HepG2 (cell line): ENCODE measurements around the gene FGA. TPM values are rescaled to one million over a fixed set of nuclear protein-coding genes. Genes with fewer than 3 reads are reported as not detected.
A peak's percentile ranks its signal among the peaks of the same experiment; 100 is the strongest.

Experiments
- HMGXB3 ChIP-seq: sonication (generic); formaldehyde crosslinking; IDR thresholded peaks from 2 replicates; pipeline ENCODE4 v1.4.0; 2020; ENCODE audit warnings: missing genetic modification reagents, borderline replicate concordance
- ISL2 ChIP-seq: sonication (generic); formaldehyde crosslinking; IDR thresholded peaks from 2 replicates; pipeline ENCODE4 v1.5.0; 2020; ENCODE audit warnings: missing genetic modification reagents
- POGZ ChIP-seq: sonication (generic); formaldehyde crosslinking; IDR thresholded peaks from 2 replicates; pipeline ENCODE4 v1.4.0; 2020; ENCODE audit warnings: mild to moderate bottlenecking, missing genetic modification reagents
- RELA ChIP-seq: sonication (generic); formaldehyde crosslinking; IDR thresholded peaks from 2 replicates; pipeline ENCODE4 v1.4.0; 2020; ENCODE audit warnings: missing genetic modification reagents
- U2AF1 ChIP-seq: fragments of 200-400 bp; formaldehyde crosslinking; optimal IDR thresholded peaks from 2 replicates; pipeline ENCODE3; 2017; ENCODE audit warnings: mild to moderate bottlenecking, low read depth, low read length
- YY1 ChIP-seq: IDR thresholded peaks from 2 replicates; pipeline ENCODE4 v1.6.1; 2011; ENCODE audit warnings: low read length, low read depth, moderate library complexity, mild to moderate bottlenecking; ENCODE audit not compliant: insufficient read depth, insufficient replicate concordance
- ZNF260 ChIP-seq: sonication (generic); formaldehyde crosslinking; IDR thresholded peaks from 2 replicates; pipeline ENCODE4 v1.4.0; 2020; ENCODE audit warnings: missing genetic modification reagents, low read depth, mild to moderate bottlenecking, borderline replicate concordance
- polyA plus RNA-seq, 8 experiments: library from polyadenylated mRNA; depleted of rRNA in 3 of 8; stranded (reverse) in 7 of 8; unstranded in 1 of 8; fragments of >200 nt; fragmentation: Illumina TruSeq in 4 of 8; extraction: Trizol in 4 of 8; gene quantifications; 2 replicates each; pipeline versions ENCODE4 v1.2.1 to v1.2.3, GENCODE V29; 2011 to 2016; ENCODE audit warnings: low read depth in 4 of 8, missing spikeins in 1 of 8, mixed read lengths in 1 of 8; ENCODE audit not compliant: insufficient read depth in 1 of 8
- total RNA-seq, 5 experiments: library from RNA; depleted of rRNA; stranded (reverse); fragments of >200 nt; fragmentation: Illumina TruSeq; extraction: Trizol; gene quantifications; 2 replicates each; pipeline ENCODE4 v1.2.3, GENCODE V29; 2016; ENCODE audit warnings: low read depth in 1 of 5
- TF ChIP-seq, protein P1 (sequence below): sonication (generic); formaldehyde crosslinking; IDR thresholded peaks from 2 replicates; pipeline ENCODE4 v1.5.0; 2020; ENCODE audit warnings: mild to moderate bottlenecking, missing genetic modification reagents, borderline replicate concordance
- TF ChIP-seq, protein P2 (sequence below), 2 experiments: sonication (generic) in 1 of 2; formaldehyde crosslinking in 1 of 2; IDR thresholded peaks; 2 replicates each; pipeline versions ENCODE4 v1.4.0 to v1.6.1; 2018 to 2020; ENCODE audit warnings: missing genetic modification reagents in 2 of 2, borderline replicate concordance in 1 of 2, low read depth in 1 of 2, mild to moderate bottlenecking in 1 of 2, missing biosample characterization in 1 of 2
- TF ChIP-seq, protein P3 (sequence below): sonication (generic); formaldehyde crosslinking; IDR thresholded peaks from 2 replicates; pipeline ENCODE4 v1.9.0; 2021; ENCODE audit warnings: missing genetic modification reagents, borderline replicate concordance
- TF ChIP-seq, protein P4 (sequence below): sonication (generic); formaldehyde crosslinking; IDR thresholded peaks from 2 replicates; pipeline ENCODE4 v1.5.0; 2020; ENCODE audit warnings: mild to moderate bottlenecking, missing genetic modification reagents

Gene FGA
- total and polyA plus RNA-seq, 2 of the 13 experiments (the other 11 are each of a cell fraction or from before 2014, with no cell fraction given): 640 to 1,523 TPM

- TF ChIP-seq HMGXB3 (no peak), U2AF1 (no peak), RELA (CRISPR knock-in tag) (no peak), ISL2 (CRISPR knock-in tag) (peak; percentile 53), YY1 (peak; percentile 31), POGZ (CRISPR knock-in tag) (no peak), ZNF260 (CRISPR knock-in tag) (no peak)
- TF ChIP-seq, protein P1, sequence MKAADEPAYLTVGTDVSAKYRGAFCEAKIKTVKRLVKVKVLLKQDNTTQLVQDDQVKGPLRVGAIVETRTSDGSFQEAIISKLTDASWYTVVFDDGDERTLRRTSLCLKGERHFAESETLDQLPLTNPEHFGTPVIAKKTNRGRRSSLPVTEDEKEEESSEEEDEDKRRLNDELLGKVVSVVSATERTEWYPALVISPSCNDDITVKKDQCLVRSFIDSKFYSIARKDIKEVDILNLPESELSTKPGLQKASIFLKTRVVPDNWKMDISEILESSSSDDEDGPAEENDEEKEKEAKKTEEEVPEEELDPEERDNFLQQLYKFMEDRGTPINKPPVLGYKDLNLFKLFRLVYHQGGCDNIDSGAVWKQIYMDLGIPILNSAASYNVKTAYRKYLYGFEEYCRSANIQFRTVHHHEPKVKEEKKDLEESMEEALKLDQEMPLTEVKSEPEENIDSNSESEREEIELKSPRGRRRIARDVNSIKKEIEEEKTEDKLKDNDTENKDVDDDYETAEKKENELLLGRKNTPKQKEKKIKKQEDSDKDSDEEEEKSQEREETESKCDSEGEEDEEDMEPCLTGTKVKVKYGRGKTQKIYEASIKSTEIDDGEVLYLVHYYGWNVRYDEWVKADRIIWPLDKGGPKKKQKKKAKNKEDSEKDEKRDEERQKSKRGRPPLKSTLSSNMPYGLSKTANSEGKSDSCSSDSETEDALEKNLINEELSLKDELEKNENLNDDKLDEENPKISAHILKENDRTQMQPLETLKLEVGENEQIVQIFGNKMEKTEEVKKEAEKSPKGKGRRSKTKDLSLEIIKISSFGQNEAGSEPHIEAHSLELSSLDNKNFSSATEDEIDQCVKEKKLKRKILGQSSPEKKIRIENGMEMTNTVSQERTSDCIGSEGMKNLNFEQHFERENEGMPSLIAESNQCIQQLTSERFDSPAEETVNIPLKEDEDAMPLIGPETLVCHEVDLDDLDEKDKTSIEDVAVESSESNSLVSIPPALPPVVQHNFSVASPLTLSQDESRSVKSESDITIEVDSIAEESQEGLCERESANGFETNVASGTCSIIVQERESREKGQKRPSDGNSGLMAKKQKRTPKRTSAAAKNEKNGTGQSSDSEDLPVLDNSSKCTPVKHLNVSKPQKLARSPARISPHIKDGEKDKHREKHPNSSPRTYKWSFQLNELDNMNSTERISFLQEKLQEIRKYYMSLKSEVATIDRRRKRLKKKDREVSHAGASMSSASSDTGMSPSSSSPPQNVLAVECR: no peak
- TF ChIP-seq, protein P2, sequence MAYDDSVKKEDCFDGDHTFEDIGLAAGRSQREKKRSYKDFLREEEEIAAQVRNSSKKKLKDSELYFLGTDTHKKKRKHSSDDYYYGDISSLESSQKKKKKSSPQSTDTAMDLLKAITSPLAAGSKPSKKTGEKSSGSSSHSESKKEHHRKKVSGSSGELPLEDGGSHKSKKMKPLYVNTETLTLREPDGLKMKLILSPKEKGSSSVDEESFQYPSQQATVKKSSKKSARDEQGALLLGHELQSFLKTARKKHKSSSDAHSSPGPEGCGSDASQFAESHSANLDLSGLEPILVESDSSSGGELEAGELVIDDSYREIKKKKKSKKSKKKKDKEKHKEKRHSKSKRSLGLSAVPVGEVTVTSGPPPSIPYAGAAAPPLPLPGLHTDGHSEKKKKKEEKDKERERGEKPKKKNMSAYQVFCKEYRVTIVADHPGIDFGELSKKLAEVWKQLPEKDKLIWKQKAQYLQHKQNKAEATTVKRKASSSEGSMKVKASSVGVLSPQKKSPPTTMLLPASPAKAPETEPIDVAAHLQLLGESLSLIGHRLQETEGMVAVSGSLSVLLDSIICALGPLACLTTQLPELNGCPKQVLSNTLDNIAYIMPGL (CRISPR knock-in tag; IDR thresholded peaks at IDR 0.05; ENCODE audit: borderline replicate concordance in 1 of 2, low read depth in 1 of 2): peak; percentile 17 to 55; a peak in 1 of 4 replicates
- TF ChIP-seq, protein P3, sequence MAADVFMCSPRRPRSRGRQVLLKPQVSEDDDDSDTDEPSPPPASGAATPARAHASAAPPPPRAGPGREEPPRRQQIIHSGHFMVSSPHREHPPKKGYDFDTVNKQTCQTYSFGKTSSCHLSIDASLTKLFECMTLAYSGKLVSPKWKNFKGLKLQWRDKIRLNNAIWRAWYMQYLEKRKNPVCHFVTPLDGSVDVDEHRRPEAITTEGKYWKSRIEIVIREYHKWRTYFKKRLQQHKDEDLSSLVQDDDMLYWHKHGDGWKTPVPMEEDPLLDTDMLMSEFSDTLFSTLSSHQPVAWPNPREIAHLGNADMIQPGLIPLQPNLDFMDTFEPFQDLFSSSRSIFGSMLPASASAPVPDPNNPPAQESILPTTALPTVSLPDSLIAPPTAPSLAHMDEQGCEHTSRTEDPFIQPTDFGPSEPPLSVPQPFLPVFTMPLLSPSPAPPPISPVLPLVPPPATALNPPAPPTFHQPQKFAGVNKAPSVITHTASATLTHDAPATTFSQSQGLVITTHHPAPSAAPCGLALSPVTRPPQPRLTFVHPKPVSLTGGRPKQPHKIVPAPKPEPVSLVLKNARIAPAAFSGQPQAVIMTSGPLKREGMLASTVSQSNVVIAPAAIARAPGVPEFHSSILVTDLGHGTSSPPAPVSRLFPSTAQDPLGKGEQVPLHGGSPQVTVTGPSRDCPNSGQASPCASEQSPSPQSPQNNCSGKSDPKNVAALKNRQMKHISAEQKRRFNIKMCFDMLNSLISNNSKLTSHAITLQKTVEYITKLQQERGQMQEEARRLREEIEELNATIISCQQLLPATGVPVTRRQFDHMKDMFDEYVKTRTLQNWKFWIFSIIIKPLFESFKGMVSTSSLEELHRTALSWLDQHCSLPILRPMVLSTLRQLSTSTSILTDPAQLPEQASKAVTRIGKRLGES (CRISPR knock-in tag): no peak
- TF ChIP-seq, protein P4, sequence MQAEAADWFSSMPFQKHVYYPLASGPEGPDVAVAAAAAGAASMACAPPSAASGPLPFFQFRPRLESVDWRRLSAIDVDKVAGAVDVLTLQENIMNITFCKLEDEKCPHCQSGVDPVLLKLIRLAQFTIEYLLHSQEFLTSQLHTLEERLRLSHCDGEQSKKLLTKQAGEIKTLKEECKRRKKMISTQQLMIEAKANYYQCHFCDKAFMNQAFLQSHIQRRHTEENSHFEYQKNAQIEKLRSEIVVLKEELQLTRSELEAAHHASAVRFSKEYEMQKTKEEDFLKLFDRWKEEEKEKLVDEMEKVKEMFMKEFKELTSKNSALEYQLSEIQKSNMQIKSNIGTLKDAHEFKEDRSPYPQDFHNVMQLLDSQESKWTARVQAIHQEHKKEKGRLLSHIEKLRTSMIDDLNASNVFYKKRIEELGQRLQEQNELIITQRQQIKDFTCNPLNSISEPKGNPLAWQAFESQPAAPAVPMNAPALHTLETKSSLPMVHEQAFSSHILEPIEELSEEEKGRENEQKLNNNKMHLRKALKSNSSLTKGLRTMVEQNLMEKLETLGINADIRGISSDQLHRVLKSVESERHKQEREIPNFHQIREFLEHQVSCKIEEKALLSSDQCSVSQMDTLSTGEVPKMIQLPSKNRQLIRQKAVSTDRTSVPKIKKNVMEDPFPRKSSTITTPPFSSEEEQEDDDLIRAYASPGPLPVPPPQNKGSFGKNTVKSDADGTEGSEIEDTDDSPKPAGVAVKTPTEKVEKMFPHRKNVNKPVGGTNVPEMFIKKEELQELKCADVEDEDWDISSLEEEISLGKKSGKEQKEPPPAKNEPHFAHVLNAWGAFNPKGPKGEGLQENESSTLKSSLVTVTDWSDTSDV: no peak
These were observed 28.3 kb upstream of the FGA start (continued) for GRCh38 chr4:154618708-154619315.
